H9 (cell line): ENCODE measurements around the gene COPB1. TPM values are rescaled to one million over a fixed set of nuclear protein-coding genes. Genes with fewer than 3 reads are reported as not detected.

Experiments used
- DNase-seq: peaks from one replicate; pipeline ENCODE4 v3.0.0-alpha.2; 2017
- H2AFZ ChIP-seq: one replicate; pipeline ENCODE4 v1.6.1; 2013; ENCODE audit warnings: mild to moderate bottlenecking, low read length, control low read depth, moderate library complexity
- H2AK5ac ChIP-seq: 2 replicates; pipeline ENCODE4 v1.6.1; 2013; ENCODE audit warnings: low read length, control low read depth, mixed read lengths; ENCODE audit not compliant: insufficient read length
- H2BK120ac ChIP-seq: one replicate; pipeline ENCODE4 v1.6.1; 2013; ENCODE audit warnings: low read depth, mild to moderate bottlenecking, low read length, control low read depth, inconsistent platforms; ENCODE audit not compliant: poor library complexity, severe bottlenecking
- H2BK12ac ChIP-seq: 2 replicates; pipeline ENCODE4 v1.6.1; 2013; ENCODE audit warnings: low read length, control low read depth, mixed read lengths, low read depth; ENCODE audit not compliant: insufficient read length
- H2BK15ac ChIP-seq: 2 replicates; pipeline ENCODE4 v1.6.1; 2013; ENCODE audit warnings: low read depth, low read length, control low read depth
- H2BK20ac ChIP-seq: one replicate; pipeline ENCODE4 v1.6.1; 2013; ENCODE audit warnings: low read depth, mild to moderate bottlenecking, low read length, control low read depth, inconsistent platforms; ENCODE audit not compliant: poor library complexity, severe bottlenecking
- H2BK5ac ChIP-seq: 2 replicates; pipeline ENCODE4 v1.6.1; 2013; ENCODE audit warnings: low read length, control low read depth, mixed read lengths; ENCODE audit not compliant: insufficient read length
- H3K14ac ChIP-seq: 2 replicates; pipeline ENCODE4 v1.6.1; 2013; ENCODE audit warnings: low read length, control low read depth; ENCODE audit not compliant: insufficient read depth
- H3K18ac ChIP-seq: 2 replicates; pipeline ENCODE4 v1.6.1; 2013; ENCODE audit warnings: low read depth, mild to moderate bottlenecking, mixed read lengths, low read length, control low read depth; ENCODE audit not compliant: insufficient read length
- H3K23ac ChIP-seq: 2 replicates; pipeline ENCODE4 v1.6.1; 2013; ENCODE audit warnings: low read length, control low read depth, mixed read lengths, low read depth; ENCODE audit not compliant: insufficient read length
- H3K23me2 ChIP-seq: 2 replicates; pipeline ENCODE4 v1.6.1; 2013; ENCODE audit warnings: low read depth, mild to moderate bottlenecking, mixed read lengths, low read length, control low read depth; ENCODE audit not compliant: insufficient read length, poor library complexity, severe bottlenecking
- H3K27ac ChIP-seq: 2 replicates; pipeline ENCODE4 v1.5.1; 2013; ENCODE audit warnings: low read length, control low read depth, mixed read lengths, low read depth; ENCODE audit not compliant: insufficient read length
- H3K27me3 ChIP-seq: 2 replicates; pipeline ENCODE4 v1.6.1; 2013; ENCODE audit warnings: low read length, control low read depth, inconsistent platforms; ENCODE audit not compliant: insufficient read depth
- H3K4ac ChIP-seq: 2 replicates; pipeline ENCODE4 v1.6.1; 2013; ENCODE audit warnings: low read depth, mild to moderate bottlenecking, control low read depth, inconsistent platforms, low read length, moderate library complexity
- H3K4me1 ChIP-seq: 2 replicates; pipeline ENCODE4 v1.6.1; 2013; ENCODE audit warnings: low read length, control low read depth, inconsistent platforms; ENCODE audit not compliant: insufficient read depth
- H3K4me2 ChIP-seq: 2 replicates; pipeline ENCODE4 v1.6.1; 2013; ENCODE audit warnings: low read length, control low read depth, mixed read lengths; ENCODE audit not compliant: insufficient read length, insufficient read depth
- H3K56ac ChIP-seq: 2 replicates; pipeline ENCODE4 v1.6.1; 2013; ENCODE audit warnings: low read depth, mild to moderate bottlenecking, mixed read lengths, low read length, control low read depth; ENCODE audit not compliant: insufficient read length
- H3K79me1 ChIP-seq: 2 replicates; pipeline ENCODE4 v1.6.1; 2013; ENCODE audit warnings: low read depth, mild to moderate bottlenecking, moderate library complexity, low read length, control low read depth, inconsistent platforms; ENCODE audit not compliant: insufficient read depth, poor library complexity, severe bottlenecking
- H3K79me2 ChIP-seq: 2 replicates; pipeline ENCODE4 v1.6.1; 2013; ENCODE audit warnings: low read length, control low read depth, inconsistent platforms; ENCODE audit not compliant: insufficient read depth
- H3K9ac ChIP-seq: 2 replicates; pipeline ENCODE4 v1.6.1; 2013; ENCODE audit warnings: low read length, control low read depth, mixed read lengths; ENCODE audit not compliant: insufficient read length; ENCODE audit errors: extremely low read depth
- H3K9me3 ChIP-seq: one replicate; pipeline ENCODE4 v1.6.1; 2013; ENCODE audit warnings: low read depth, low read length, inconsistent platforms; ENCODE audit not compliant: control insufficient read depth
- H3T11ph ChIP-seq: one replicate; pipeline ENCODE4 v1.6.1; 2013; ENCODE audit warnings: mild to moderate bottlenecking, low read length, control low read depth, inconsistent platforms
- H4K20me1 ChIP-seq: one replicate; pipeline ENCODE4 v1.6.1; 2013; ENCODE audit not compliant: control insufficient read depth, insufficient read length, insufficient read depth
- H4K5ac ChIP-seq: 2 replicates; pipeline ENCODE4 v1.6.1; 2013; ENCODE audit warnings: low read depth, mild to moderate bottlenecking, mixed read lengths, low read length, control low read depth; ENCODE audit not compliant: insufficient read length
- H4K8ac ChIP-seq: replicated peaks from 2 replicates; pipeline ENCODE4 v1.6.1; 2013; ENCODE audit warnings: low read length, control low read depth, mixed read lengths, low read depth; ENCODE audit not compliant: insufficient read length
- H4K91ac ChIP-seq: 2 replicates; pipeline ENCODE4 v1.6.1; 2013; ENCODE audit warnings: low read depth, mild to moderate bottlenecking, moderate library complexity, mixed read lengths, low read length, control low read depth; ENCODE audit not compliant: insufficient read length
- H3K27ac Mint-ChIP-seq, 3 experiments: 2 replicates in 2 of 3; 3 replicates in 1 of 3; pipeline ENCODE4 v1.8.0; 2020 to 2021; ENCODE audit warnings: mixed read lengths in 3 of 3, mild to moderate bottlenecking in 1 of 3, moderate library complexity in 1 of 3
- H3K27me3 Mint-ChIP-seq: 2 replicates; pipeline ENCODE4 v1.8.0; 2021; ENCODE audit warnings: low read depth, mild to moderate bottlenecking, moderate library complexity, mixed read lengths
- H3K36me3 Mint-ChIP-seq, 3 experiments: 2 replicates in 2 of 3; 3 replicates in 1 of 3; pipeline ENCODE4 v1.8.0; 2020 to 2021; ENCODE audit warnings: low read depth in 3 of 3, mixed read lengths in 3 of 3; ENCODE audit not compliant: insufficient read depth in 1 of 3
- H3K4me1 Mint-ChIP-seq, 2 experiments: 2 replicates each; pipeline ENCODE4 v1.8.0; 2020; ENCODE audit warnings: mixed read lengths in 2 of 2
- H3K4me3 Mint-ChIP-seq, 2 experiments: 2 replicates in 1 of 2; 3 replicates in 1 of 2; pipeline ENCODE4 v1.8.0; 2020 to 2021; ENCODE audit warnings: mild to moderate bottlenecking in 2 of 2, mixed read lengths in 2 of 2, moderate library complexity in 1 of 2
- H3K9me3 Mint-ChIP-seq, 2 experiments: 2 replicates in 1 of 2; 3 replicates in 1 of 2; pipeline ENCODE4 v1.8.0; 2020; ENCODE audit warnings: mild to moderate bottlenecking in 2 of 2, mixed read lengths in 2 of 2, moderate library complexity in 1 of 2
- CTCF ChIP-seq: fragments of 200-600 bp; sonication (generic); conservative IDR thresholded peaks from 3 replicates; pipeline ENCODE4 v1.8.0; 2021; ENCODE audit warnings: antibody characterized with exemption, mild to moderate bottlenecking
- WGBS: extraction: QIAGEN DNeasy Blood & Tissue Kit; methylation state at CpG from one replicate; pipeline ENCODE4 v1.1.7; 2013; ENCODE audit warnings: missing lambda C conversion rate, low lambda C conversion rate, mixed read lengths; ENCODE audit not compliant: insufficient read length; ENCODE audit errors: extremely low coverage; 5-methylcytosine and 5-hydroxymethylcytosine counted together
- total RNA-seq: library from RNA; stranded (reverse); gene quantifications from 2 replicates; pipeline ENCODE4 v1.2.1, GENCODE V29; 2021

Gene COPB1
- total RNA-seq, 1 experiment from 2014 or later = 71.6 TPM

GRCh38 chr11:14408612-14409011 is 91.0 kb downstream of the COPB1 start:
- Histone ChIP-seq H4K91ac (no peak overlapping the region), H3K23ac (no peak overlapping the region), H3K4me1 (peaks cover 10% of the 10 kb centered on the region; the same call in 1 of the 2 replicates), H3K56ac (no peak overlapping the region), H3K4ac (no peak overlapping the region), H3K27ac (no peak overlapping the region), H3K79me2 (no peaks in the 10 kb centered on the region), H3K4me2 (no peak overlapping the region), H2BK15ac (no peak overlapping the region), H4K8ac (no peak overlapping the region), H3K18ac (no peak overlapping the region), H2BK12ac (no peak overlapping the region), H4K5ac (no peak overlapping the region), H3T11ph (no peak overlapping the region), H3K14ac (no peak overlapping the region), H3K9ac (no peak overlapping the region), H2AFZ (no peak overlapping the region), H2AK5ac (no peak overlapping the region), H2BK5ac (no peak overlapping the region), H3K9me3 (no peaks in the 10 kb centered on the region), H3K79me1 (no peaks in the 10 kb centered on the region), H3K27me3 (no peaks in the 10 kb centered on the region), H4K20me1 (no peaks in the 10 kb centered on the region), H3K23me2 (no peaks in the 10 kb centered on the region), H2BK120ac (no peak overlapping the region), H2BK20ac (no peak overlapping the region)
- Mint-ChIP-seq H3K4me3 (no peak overlapping the region), H3K27me3 (no peaks in the 10 kb centered on the region; the same call in 1 of the 2 replicates), H3K9me3 (no peaks in the 10 kb centered on the region), H3K4me1 (peaks cover 56 to 60% of the 10 kb centered on the region in 2 experiments), H3K27ac (no peak overlapping the region), H3K36me3 (no peaks in the 10 kb centered on the region)
- WGBS = no CpG with 5 or more reads among the region's 2 CpGs
- DNase-seq = no peak
- TF ChIP-seq CTCF = no peak

Other genes with a start within 250 kb of the COPB1 start
- 154 and 158 TPM in 2 replicates for gene RRAS2, start 140.6 kb downstream of the COPB1 start, total RNA-seq
- gene PSMA1, start 20.6 kb upstream of the COPB1 start, total RNA-seq = 167 and 176 TPM in 2 replicates
- gene PDE3B, start 144.0 kb upstream of the COPB1 start, total RNA-seq = 6.6 and 7.2 TPM in 2 replicates